ENCODE data around the gene RAET1G. TPM values are rescaled to one million over a fixed set of nuclear protein-coding genes. Genes with fewer than 3 reads are reported as not detected.

Gene RAET1G
- total RNA-seq = 0.43 and 0.79 TPM in 2 replicates

GRCh38 chr6:149922642-149923326, at the start of gene RAET1G:
Gene RAET1G (minus strand): TSS chr6:149923121. CDS start chr6:149923010, 111 bp downstream.

GRCh38 chr6:149963462-149964307, 40.8 kb upstream of the RAET1G start, which contains the start of gene ULBP1:
Gene ULBP1 (plus strand): TSS chr6:149963943. CDS start chr6:149964050, 107 bp downstream.

GRCh38 chr6:149941583-149942460, 18.9 kb upstream of the RAET1G start, which contains the start of gene ULBP2:
Gene ULBP2 (plus strand): TSS chr6:149942014. CDS start chr6:149942073, 59 bp downstream.

GRCh38 chr6:149897855-149898744, 24.8 kb downstream of the RAET1G start, which contains the start of gene RAET1E:
Gene RAET1E (minus strand): TSS chr6:149898113. CDS start chr6:149890901, 7,212 bp downstream.

Other genes with a start within 250 kb of the RAET1G start
- 19.6 and 23.7 TPM in 2 replicates for gene LATS1, start 205.0 kb downstream of the RAET1G start, total RNA-seq
- gene NUP43, start 176.6 kb downstream of the RAET1G start, total RNA-seq = 20.0 and 39.4 TPM in 2 replicates
- 63.2 and 144 TPM in 2 replicates for gene PCMT1, start 173.4 kb downstream of the RAET1G start, total RNA-seq
- 84.8 and 110 TPM in 2 replicates for gene LRP11, start 58.8 kb downstream of the RAET1G start, total RNA-seq
- not detected in 2 replicates for gene RAET1E, start 25.0 kb downstream of the RAET1G start, total RNA-seq
- gene ULBP2, start 18.9 kb upstream of the RAET1G start, total RNA-seq = 1.6 and 5.1 TPM in 2 replicates
- under 0.01 and 0.65 TPM in 2 replicates for gene ULBP1, start 40.8 kb upstream of the RAET1G start, total RNA-seq
- gene RAET1L, start 102.4 kb upstream of the RAET1G start, total RNA-seq = 0.22 TPM in 1 of 2 replicates, not detected in the other
- 3.5 and 9.7 TPM in 2 replicates for gene ULBP3, start 146.0 kb upstream of the RAET1G start, total RNA-seq
- 4.7 and 14.5 TPM in 2 replicates for gene PPP1R14C, start 219.9 kb upstream of the RAET1G start, total RNA-seq

Data from placental epithelial cell (primary cell).